ENCODE measurements around the gene ARHGAP31.

Gene ARHGAP31

DNA sequence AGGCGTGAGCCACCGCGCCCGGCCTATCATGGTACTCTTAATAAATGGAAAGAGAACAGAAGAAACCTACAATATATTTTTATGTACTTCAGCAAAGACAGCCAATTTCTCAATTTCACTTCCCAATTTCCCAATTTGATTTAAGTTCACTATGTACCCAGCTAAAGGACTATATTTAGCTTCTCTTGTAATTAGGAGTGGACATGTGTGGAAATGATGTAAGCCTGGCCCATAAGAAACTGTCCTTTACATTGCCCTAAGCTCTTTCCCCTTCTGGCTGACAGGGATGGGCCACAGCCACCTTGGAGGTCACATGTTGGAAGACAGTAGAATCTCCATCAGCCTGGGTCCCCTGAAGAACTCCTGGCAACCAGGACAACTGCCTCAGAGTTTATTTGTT lies 163.1 kb downstream of the ARHGAP31 start:
- no peak for DNase-seq

GRCh38 chr3:119463171-119464169 lies 169.3 kb downstream of the ARHGAP31 start, which contains the start of gene TMEM39A:
Gene TMEM39A (minus strand): TSS chr3:119463615. CDS start chr3:119462074, 1,541 bp downstream.
- DNase-seq = peak; percentile 92

- DNase-seq = no peak
These were observed 173.9 kb downstream of the ARHGAP31 start for GRCh38 chr3:119468041-119468440.

GRCh38 chr3:119469418-119470189 lies 175.4 kb downstream of the ARHGAP31 start:
- DNase-seq = no peak

Measured in NCI-H1436 treated with DMSO at 0.1 percent for 48 hours (cell line).